HG03045 (cell line): ENCODE measurements around the gene FGF14.

Experiments
- ATAC-seq: cut with Tn5 transposase; IDR thresholded peaks from one replicate; pipeline ENCODE4 v1.9.1; 2021; ENCODE audit warnings: mild to moderate bottlenecking, moderate library complexity; ENCODE audit not compliant: unreplicated experiment

Gene FGF14

GRCh38 chr13:101828119-101828518 lies 573.7 kb downstream of the FGF14 start:
- no peak for ATAC-seq

DNA sequence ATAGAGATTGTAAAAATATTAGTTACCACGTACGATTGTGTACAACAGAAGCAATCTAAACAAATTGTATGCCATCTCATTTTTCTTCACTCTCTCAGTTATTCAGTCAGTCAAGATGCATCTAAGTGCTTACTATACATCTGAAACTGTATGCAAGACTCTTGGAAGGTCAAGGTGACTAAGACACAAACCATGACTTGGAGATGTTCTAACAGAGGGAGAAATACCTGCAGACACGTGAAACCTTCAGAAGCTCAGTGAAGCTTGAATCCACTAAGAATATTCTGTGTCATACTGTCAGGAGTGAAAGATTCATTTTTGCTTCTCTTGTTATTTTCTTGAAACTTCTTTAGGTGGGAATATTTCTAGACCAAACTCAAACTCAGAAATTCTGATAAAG lies 584.0 kb downstream of the FGF14 start:
- ATAC-seq, result no peak

GRCh38 chr13:101811881-101812280 lies 590.0 kb downstream of the FGF14 start:
- no peak for ATAC-seq

GRCh38 chr13:101811284-101811839 lies 590.5 kb downstream of the FGF14 start:
- ATAC-seq, result no peak

DNA sequence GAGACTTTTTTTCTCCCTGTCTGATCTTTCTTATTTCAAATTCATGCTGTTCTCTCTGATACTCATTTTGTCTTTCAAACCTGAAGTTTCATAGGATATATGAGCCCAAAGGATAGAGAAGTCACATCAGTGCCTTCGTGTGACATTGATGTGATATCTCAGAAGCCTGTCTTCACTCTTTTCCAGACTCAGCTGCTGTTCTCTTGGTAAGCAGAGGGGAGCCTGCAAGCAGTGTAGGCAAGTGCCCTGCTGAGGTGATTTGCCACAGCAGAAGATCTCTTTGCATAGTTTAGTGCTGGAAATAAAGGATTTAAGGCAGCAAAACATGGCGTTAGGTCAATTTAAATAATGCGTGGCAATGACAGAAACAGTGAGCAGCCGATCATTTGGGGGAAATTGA lies 602.7 kb downstream of the FGF14 start:
- ATAC-seq, result no peak

GRCh38 chr13:101798437-101798836 lies 603.4 kb downstream of the FGF14 start:
- ATAC-seq, result no peak

- ATAC-seq, result no peak
These were observed 606.4 kb downstream of the FGF14 start for GRCh38 chr13:101795460-101795859.

DNA sequence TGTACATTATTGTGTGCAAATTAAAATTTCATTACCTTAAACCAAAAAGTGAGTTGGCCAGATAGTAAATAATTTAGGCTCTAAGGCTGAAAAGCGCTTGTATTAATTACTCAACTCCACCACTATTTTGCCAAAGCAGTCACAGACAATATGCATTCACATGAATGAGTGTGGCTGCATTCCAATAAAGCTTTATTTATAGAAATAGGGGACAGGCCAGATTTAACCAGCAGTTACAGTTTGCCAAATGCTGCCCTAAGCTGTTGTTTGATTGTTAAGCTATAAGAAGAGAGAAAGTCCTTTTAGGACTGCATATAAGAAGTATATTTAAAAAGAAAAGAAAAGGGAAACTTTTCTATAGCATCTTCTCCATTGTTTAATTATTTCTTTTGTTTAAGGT lies 606.8 kb downstream of the FGF14 start:
- ATAC-seq, result no peak

- ATAC-seq, result no peak
These were observed 609.7 kb downstream of the FGF14 start for GRCh38 chr13:101792189-101792588.

DNA sequence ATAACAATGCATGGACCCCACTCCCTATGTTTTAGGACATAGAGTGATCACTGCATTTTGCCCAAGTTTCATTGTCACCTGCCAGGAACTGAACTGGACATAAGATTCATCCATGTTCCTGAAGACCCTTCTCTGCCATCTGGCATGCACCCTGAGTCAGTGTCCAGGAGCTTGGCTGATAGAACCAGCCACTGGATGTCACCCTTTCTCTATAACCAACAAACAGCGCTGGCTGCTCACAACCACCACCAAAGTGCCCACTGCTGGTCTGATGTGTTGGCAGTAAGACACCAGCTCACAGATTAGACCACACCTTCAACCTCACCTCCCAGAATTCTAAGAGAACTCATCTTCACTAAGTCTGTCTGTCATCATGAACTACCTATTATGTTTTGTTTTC lies 616.0 kb downstream of the FGF14 start:
- no peak for ATAC-seq

- ATAC-seq, result no peak
These were observed 617.5 kb downstream of the FGF14 start for GRCh38 chr13:101784313-101784712.

GRCh38 chr13:101783554-101783953 lies 618.3 kb downstream of the FGF14 start:
- ATAC-seq, result no peak

GRCh38 chr13:101780211-101780610 lies 621.6 kb downstream of the FGF14 start:
- no peak for ATAC-seq

GRCh38 chr13:101779147-101779546 lies 622.7 kb downstream of the FGF14 start:
- no peak for ATAC-seq

DNA sequence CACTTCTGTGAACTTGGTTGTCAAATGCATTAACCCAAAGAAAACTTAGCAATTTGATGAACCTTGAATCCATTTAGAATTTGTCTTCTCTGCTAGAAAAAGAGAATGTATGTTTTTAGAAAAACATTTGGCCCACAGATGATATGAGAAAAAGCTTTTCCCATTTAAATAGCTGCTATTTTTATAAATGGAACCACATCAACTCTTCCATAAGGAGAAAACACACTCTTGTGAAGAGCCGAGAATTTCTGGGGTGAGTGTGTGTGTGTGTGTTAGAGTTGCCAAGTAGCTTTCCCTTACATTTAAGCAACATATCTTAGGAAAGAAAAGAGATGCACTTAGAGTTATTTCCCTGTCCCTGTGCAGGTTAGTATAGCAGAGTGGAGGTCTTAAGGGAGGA lies 626.6 kb downstream of the FGF14 start:
- ATAC-seq, result no peak

GRCh38 chr13:101774393-101774792 lies 627.5 kb downstream of the FGF14 start:
- ATAC-seq, result no peak

DNA sequence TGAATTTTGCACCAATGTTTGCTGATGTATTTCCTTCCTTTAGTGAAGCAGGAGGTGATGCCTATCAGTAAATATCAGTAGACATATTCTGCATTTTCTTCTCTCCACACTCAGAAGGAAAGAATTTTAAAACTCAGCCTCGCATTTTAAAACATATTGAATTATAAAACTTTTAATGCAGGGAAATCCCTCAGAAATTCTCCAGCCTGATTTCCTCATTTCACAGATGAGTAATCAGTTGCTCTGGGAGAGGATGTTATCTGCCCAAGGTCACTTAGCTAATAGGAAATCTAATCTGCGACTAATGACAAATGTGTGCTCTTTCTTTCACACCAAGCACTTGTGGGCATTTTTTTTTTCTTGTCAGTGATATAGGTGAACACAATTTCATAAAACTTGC lies 628.8 kb downstream of the FGF14 start:
- ATAC-seq, result no peak

DNA sequence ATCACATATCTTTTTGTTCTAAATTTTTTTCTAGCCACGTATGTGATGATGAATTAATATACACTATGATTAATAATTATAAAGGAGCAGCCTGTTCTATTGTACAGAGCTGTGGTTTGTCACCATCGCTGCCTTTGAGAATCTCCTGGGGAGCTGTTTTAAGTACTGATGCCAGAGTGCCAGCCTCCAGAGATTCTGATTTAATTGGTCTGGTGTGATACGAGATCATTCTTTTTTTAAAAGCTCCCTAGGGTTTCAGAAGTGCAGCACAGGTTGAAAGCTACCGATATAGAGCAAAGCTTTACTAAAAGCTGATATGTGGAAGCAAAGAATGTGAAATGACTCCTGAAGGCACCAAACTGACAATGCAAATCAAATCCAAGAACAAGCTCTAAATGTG lies 634.7 kb downstream of the FGF14 start:
- ATAC-seq, result no peak

- no peak for ATAC-seq
These were observed 638.7 kb downstream of the FGF14 start for GRCh38 chr13:101763191-101763590.

DNA sequence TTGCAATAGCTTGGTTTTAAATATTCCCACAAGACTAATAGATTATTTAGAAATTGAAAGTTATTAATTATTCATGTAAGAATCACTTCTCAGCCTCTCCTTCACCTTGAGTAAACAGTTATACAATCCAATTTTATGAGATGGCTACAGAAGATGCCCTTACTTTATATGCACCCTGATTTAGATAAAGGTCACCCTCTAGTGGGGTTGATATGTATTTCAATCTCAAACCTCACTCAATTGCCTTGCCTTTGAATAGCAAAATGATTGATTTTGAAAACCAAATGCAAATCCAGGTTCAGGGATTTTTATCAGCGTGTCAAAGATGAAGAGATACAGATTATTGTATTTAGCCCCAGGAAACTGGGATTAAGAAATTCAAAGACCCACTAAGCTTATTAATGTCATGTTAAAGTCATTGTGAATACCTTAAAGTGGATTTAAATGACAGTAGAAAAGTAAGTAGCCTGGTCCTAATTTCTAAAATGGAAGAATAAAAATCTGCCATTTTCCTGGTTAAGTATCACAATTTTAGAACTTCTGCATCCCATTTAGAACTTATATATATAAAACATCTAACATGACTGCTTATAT lies 644.3 kb downstream of the FGF14 start:
- ATAC-seq, result no peak

- no peak for ATAC-seq
These were observed 646.5 kb downstream of the FGF14 start for GRCh38 chr13:101755228-101755887.

- no peak for ATAC-seq
These were observed 649.4 kb downstream of the FGF14 start for GRCh38 chr13:101752432-101752831.

- ATAC-seq, result peak; percentile 74
These were observed 650.4 kb downstream of the FGF14 start for GRCh38 chr13:101751488-101751887.
